GM19463 (cell line): ENCODE results near the gene RIOK3.
A peak's percentile ranks its signal among the peaks of the same experiment; 100 is the strongest.
"Not testable (repeated sequence)": the region's sequence is repeated elsewhere in the genome, so short reads cannot be mapped to it uniquely, and the experiment has no call there.

Source experiments
- ATAC-seq: cut with Tn5 transposase; IDR thresholded peaks from one replicate; pipeline ENCODE4 v1.9.1; 2021; ENCODE audit warnings: mild to moderate bottlenecking, moderate library complexity; ENCODE audit not compliant: unreplicated experiment

The RIOK3 gene

GRCh38 chr18:23495723-23496440, 42.8 kb downstream of the RIOK3 start:
- no peak for ATAC-seq

DNA sequence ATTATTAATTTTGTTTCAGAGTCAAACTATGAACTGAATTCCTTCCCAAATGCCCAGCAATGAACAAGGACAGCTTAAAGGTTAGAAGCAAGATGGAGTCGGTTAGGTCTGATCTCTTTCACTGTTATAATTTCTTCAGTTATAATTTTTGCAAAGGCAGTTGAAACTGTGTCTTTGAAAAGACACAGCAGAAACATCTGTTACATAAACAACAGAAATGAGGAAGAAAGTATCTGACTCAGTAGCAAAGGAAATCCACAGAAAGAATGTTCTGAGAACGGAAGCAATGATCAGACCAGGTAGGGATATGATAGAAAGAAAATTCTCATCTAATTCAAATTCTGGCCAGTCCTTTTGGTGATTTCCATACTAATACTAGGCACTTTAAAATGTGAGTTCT, 45.0 kb downstream of the RIOK3 start:
- ATAC-seq, result no peak

GRCh38 chr18:23498877-23499276, 45.8 kb downstream of the RIOK3 start:
- no peak for ATAC-seq

GRCh38 chr18:23499291-23499781, 46.2 kb downstream of the RIOK3 start:
- ATAC-seq, result no peak

- ATAC-seq, result no peak
These were observed 48.5 kb downstream of the RIOK3 start for GRCh38 chr18:23501626-23502025.

- ATAC-seq, result no peak
These were observed 49.5 kb downstream of the RIOK3 start for GRCh38 chr18:23502516-23503037.

GRCh38 chr18:23503038-23503962, 50.2 kb downstream of the RIOK3 start, which contains the start of gene RMC1:
Gene RMC1 (plus strand): TSS chr18:23503511. CDS start chr18:23503619, 108 bp downstream.
- peak; percentile 76 for ATAC-seq

DNA sequence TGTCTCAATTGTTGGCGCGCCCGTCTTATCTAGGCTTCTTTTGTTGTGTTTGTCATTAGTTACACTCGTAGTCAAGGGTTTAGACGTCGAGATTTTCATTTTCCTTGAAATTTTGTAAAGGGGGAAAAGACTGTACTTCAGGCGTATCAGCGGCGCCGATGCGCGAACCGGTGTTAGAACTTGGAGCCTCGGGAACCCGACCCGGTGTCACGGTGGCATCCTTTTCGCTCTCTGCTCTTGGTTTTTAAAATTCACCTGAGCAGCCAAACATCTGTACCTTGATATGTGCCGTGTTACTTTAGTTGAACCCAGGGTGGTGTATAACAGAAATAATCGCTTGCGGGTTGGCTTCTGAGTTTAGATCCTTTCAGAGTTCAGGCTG, 50.9 kb downstream of the RIOK3 start:
- no peak for ATAC-seq

- ATAC-seq, result peak; percentile 60
These were observed 51.6 kb downstream of the RIOK3 start for GRCh38 chr18:23504720-23505119.

GRCh38 chr18:23506393-23506792, 53.3 kb downstream of the RIOK3 start:
- no peak for ATAC-seq

GRCh38 chr18:23510923-23511322, 57.8 kb downstream of the RIOK3 start:
- not testable (repeated sequence) for ATAC-seq

GRCh38 chr18:23512216-23512615, 59.1 kb downstream of the RIOK3 start:
- not testable (repeated sequence) for ATAC-seq

DNA sequence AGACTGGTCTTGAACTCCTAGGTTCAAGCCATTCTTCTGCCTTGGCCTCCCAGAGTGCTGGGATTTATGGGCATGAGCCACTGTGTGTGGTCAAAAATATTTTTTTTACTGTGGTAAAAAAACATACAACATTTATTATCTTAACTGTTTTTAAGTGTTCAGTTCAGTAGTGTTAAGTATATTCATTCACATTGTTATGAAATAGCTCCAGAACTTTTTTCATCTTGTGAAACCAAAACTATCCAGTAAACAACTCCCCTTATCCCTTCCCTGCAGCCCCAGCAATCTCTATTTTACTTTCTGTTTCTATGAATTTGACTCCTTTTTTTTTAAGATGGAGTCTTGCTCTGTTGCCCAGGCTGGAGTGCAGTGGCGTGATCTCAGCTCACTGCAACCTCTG, 59.6 kb downstream of the RIOK3 start:
- no peak for ATAC-seq

- ATAC-seq, result peak; percentile 95
These were observed 62.9 kb downstream of the RIOK3 start for GRCh38 chr18:23515911-23516546.

- no peak for ATAC-seq
These were observed 66.6 kb downstream of the RIOK3 start for GRCh38 chr18:23519734-23520133.

DNA sequence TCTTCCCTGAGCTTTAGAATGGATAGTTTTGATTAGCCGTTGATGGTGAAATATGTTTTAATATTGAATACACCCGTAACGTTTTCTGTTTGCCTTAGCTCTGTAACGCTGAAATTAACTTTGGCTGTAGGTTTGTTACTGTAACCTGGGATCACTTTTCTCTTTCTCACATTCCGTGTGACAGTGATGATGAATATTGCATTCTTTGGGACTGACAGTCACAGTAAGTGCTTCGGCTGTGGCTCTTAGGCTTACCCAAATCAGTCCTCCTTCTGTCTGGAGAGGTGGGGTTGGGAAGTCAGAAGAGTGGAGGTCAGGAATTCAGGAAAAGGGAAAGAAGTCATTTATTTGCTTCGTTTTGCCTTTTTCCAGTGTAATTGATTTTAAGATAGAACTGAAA, 68.2 kb downstream of the RIOK3 start:
- ATAC-seq, result no peak

DNA sequence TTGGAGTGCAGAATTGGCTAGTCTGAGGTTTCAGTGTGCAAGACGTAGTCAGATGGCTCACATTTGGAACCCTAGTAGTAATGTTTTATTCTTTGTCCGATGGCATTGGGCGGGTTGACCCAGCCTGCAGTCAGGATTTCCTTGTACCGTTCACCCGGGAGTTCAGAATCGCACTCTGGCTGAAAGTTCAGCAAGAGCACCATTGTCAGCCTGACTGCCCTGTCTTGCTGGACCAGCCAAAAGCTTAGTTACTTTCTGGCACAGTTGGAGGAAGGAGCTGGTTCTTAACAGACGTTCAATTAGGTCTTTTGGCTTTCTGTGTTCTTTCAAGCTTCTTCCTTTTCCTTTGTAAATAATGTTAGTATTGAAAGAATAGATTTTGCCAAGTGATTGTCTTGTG, 68.8 kb downstream of the RIOK3 start:
- ATAC-seq, result no peak

- ATAC-seq, result no peak
These were observed 70.5 kb downstream of the RIOK3 start for GRCh38 chr18:23523429-23524212.

- ATAC-seq, result no peak
These were observed 71.2 kb downstream of the RIOK3 start for GRCh38 chr18:23524213-23524707.

DNA sequence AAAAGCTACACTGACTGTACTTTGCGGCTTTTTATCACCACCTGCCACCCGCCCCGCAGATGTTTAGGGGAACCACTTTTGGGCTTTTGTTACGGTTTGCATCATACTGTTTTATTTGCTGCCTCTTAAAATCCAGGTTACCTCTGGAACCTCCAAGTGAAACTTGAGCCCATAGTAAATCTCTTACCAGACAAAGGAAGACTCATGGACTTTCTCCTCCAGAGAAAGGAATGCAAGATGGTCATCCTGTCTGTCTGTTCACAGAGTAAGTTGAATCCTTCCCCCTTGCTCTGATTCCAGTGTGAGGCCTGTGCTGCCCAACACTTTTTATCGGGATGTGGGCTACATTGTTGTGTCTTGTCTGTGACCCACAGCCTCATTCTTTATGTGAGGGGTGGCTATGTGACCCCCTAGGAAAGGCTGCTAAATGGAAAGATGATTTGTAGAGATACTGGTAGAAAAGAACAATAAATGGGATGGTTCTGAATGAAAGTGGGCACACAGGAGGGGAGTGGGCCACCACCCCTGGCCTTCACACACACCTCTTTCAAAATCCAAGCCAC, 73.5 kb downstream of the RIOK3 start:
- ATAC-seq, result no peak
